ENCODE measurements around the gene TRA2B.

- TF ChIP-seq, protein P1, sequence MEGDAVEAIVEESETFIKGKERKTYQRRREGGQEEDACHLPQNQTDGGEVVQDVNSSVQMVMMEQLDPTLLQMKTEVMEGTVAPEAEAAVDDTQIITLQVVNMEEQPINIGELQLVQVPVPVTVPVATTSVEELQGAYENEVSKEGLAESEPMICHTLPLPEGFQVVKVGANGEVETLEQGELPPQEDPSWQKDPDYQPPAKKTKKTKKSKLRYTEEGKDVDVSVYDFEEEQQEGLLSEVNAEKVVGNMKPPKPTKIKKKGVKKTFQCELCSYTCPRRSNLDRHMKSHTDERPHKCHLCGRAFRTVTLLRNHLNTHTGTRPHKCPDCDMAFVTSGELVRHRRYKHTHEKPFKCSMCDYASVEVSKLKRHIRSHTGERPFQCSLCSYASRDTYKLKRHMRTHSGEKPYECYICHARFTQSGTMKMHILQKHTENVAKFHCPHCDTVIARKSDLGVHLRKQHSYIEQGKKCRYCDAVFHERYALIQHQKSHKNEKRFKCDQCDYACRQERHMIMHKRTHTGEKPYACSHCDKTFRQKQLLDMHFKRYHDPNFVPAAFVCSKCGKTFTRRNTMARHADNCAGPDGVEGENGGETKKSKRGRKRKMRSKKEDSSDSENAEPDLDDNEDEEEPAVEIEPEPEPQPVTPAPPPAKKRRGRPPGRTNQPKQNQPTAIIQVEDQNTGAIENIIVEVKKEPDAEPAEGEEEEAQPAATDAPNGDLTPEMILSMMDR (IDR thresholded peaks at IDR 0.05 in 8 of 11, conservative IDR thresholded peaks at IDR 0.05 in 3 of 11): no peak
- TF ChIP-seq POLR2A (IDR thresholded peaks at IDR 0.05): no peak
- no peak for TF ChIP-seq POLR2AphosphoS5 (IDR thresholded peaks at IDR 0.05)
These were observed 12.9 kb upstream of the TRA2B start for GRCh38 chr3:185950728-185951127.
